Panc1 (cell line): ENCODE data around the gene SLC27A4.

Experiments
- REST ChIP-seq, 2 experiments: IDR thresholded peaks; 2 replicates each; pipeline ENCODE4 v1.6.1; 2011 to 2012; ENCODE audit warnings: low read depth in 2 of 2, control low read depth in 1 of 2, low read length in 1 of 2, mild to moderate bottlenecking in 1 of 2, moderate library complexity in 1 of 2; ENCODE audit not compliant: insufficient read depth in 1 of 2
- TF ChIP-seq, protein P1 (sequence below): fragments of 450-650 bp; IDR thresholded peaks from 2 replicates; pipeline ENCODE4 v1.5.1; 2017; ENCODE audit warnings: mild to moderate bottlenecking

- TF ChIP-seq, protein P1, sequence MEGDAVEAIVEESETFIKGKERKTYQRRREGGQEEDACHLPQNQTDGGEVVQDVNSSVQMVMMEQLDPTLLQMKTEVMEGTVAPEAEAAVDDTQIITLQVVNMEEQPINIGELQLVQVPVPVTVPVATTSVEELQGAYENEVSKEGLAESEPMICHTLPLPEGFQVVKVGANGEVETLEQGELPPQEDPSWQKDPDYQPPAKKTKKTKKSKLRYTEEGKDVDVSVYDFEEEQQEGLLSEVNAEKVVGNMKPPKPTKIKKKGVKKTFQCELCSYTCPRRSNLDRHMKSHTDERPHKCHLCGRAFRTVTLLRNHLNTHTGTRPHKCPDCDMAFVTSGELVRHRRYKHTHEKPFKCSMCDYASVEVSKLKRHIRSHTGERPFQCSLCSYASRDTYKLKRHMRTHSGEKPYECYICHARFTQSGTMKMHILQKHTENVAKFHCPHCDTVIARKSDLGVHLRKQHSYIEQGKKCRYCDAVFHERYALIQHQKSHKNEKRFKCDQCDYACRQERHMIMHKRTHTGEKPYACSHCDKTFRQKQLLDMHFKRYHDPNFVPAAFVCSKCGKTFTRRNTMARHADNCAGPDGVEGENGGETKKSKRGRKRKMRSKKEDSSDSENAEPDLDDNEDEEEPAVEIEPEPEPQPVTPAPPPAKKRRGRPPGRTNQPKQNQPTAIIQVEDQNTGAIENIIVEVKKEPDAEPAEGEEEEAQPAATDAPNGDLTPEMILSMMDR: no peak
- no peak for TF ChIP-seq REST (IDR thresholded peaks at IDR 0.05; ENCODE audit: insufficient read depth in 1 of 2, low read depth in 2 of 2, low read length in 1 of 2)
These were observed 4.4 kb upstream of the SLC27A4 start for GRCh38 chr9:128335914-128336313.
